H1 (cell line): ENCODE results near the gene GALNT11. TPM values are rescaled to one million over a fixed set of nuclear protein-coding genes. Genes with fewer than 3 reads are reported as not detected.

Experiments used
- CTCF ChIA-PET: fragments of 300-600 bp; sonication (Branson Sonifier 250); formaldehyde crosslinking; loops from one replicate; lab custom pipeline; 2021; ENCODE audit not compliant: partially characterized antibody; lab: Charles Lee
- POLR2A ChIA-PET: fragments of 300-600 bp; sonication (Branson Sonifier 250); formaldehyde crosslinking; loops from one replicate; lab custom pipeline; 2021; ENCODE audit warnings: inconsistent platforms; ENCODE audit not compliant: partially characterized antibody; lab: Charles Lee
- DNase-seq, 2 experiments: peaks; one replicate each; pipeline versions ENCODE4 v3.0.0 to v3.0.0-alpha.2; 2010 to 2022; ENCODE audit warnings: low spot score in 2 of 2, low read depth in 1 of 2, mixed read lengths in 1 of 2
- FAIRE-seq: peaks from 2 replicates; lab custom pipeline; 2011; peaks lifted over from hg19 to GRCh38; lab: Jason Lieb, UNC
- H2AFZ ChIP-seq: 2 replicates; pipeline ENCODE4 v1.8.1; 2012; ENCODE audit warnings: low read length, inconsistent platforms
- H2AK5ac ChIP-seq: 2 replicates; pipeline ENCODE4 v1.6.1; 2013; ENCODE audit warnings: low read depth, low read length
- H2BK120ac ChIP-seq: replicated peaks from 2 replicates; pipeline ENCODE3; 2013; ENCODE audit warnings: low read depth, low read length, inconsistent platforms
- H2BK12ac ChIP-seq: 2 replicates; pipeline ENCODE4 v1.6.1; 2013; ENCODE audit warnings: low read depth, low read length
- H2BK15ac ChIP-seq: 2 replicates; pipeline ENCODE4 v1.6.1; 2013; ENCODE audit warnings: low read length
- H2BK20ac ChIP-seq: 2 replicates; pipeline ENCODE4 v1.6.1; 2013; ENCODE audit warnings: low read length
- H2BK5ac ChIP-seq: 2 replicates; pipeline ENCODE4 v1.6.1; 2013; ENCODE audit warnings: low read depth, low read length
- H3K14ac ChIP-seq: 2 replicates; pipeline ENCODE4 v1.6.1; 2013; ENCODE audit warnings: inconsistent platforms; ENCODE audit not compliant: insufficient read length
- H3K18ac ChIP-seq: 2 replicates; pipeline ENCODE4 v1.6.1; 2013; ENCODE audit warnings: low read length; ENCODE audit errors: extremely low read depth
- H3K23ac ChIP-seq: 2 replicates; pipeline ENCODE4 v1.6.1; 2013; ENCODE audit warnings: inconsistent platforms; ENCODE audit not compliant: insufficient read length
- H3K23me2 ChIP-seq: 2 replicates; pipeline ENCODE4 v1.6.1; 2013; ENCODE audit warnings: low read depth, low read length
- H3K27ac ChIP-seq: 2 replicates; pipeline ENCODE4 v1.6.1; 2011; ENCODE audit warnings: low read depth, low read length, inconsistent platforms
- H3K27me3 ChIP-seq, 4 experiments: replicated peaks in 1 of 4; 1 replicate in 1 of 4; 2 replicates in 3 of 4; pipeline versions ENCODE4 v1.6.1 to v1.8.1; 2011 to 2013; ENCODE audit warnings: low read length in 3 of 4, mild to moderate bottlenecking in 3 of 4, inconsistent platforms in 2 of 4, mixed read lengths in 2 of 4, moderate library complexity in 1 of 4; ENCODE audit not compliant: control insufficient read depth in 3 of 4, insufficient read depth in 3 of 4; ENCODE audit errors: extremely low read depth in 1 of 4
- H3K36me3 ChIP-seq, 4 experiments: 2 replicates each; pipeline versions ENCODE4 v1.6.1 to v1.8.1; 2011 to 2013; ENCODE audit warnings: mild to moderate bottlenecking in 4 of 4, low read length in 3 of 4, moderate library complexity in 2 of 4, control low read depth in 1 of 4, inconsistent platforms in 1 of 4; ENCODE audit not compliant: insufficient read depth in 4 of 4, control insufficient read depth in 2 of 4
- H3K4ac ChIP-seq: replicated peaks from 2 replicates; pipeline ENCODE3; 2013; ENCODE audit warnings: low read length, low read depth, mixed read lengths, inconsistent platforms; ENCODE audit not compliant: insufficient read length
- H3K4me1 ChIP-seq, 4 experiments: replicated peaks in 1 of 4; 1 replicate in 1 of 4; 2 replicates in 3 of 4; pipeline versions ENCODE4 v1.6.1 to v1.8.1; 2011 to 2013; ENCODE audit warnings: low read length in 3 of 4, inconsistent platforms in 2 of 4, mixed read lengths in 1 of 4; ENCODE audit not compliant: insufficient read depth in 4 of 4, control insufficient read depth in 3 of 4
- H3K4me2 ChIP-seq, 2 experiments: 2 replicates each; pipeline versions ENCODE4 v1.6.1 to v1.8.1; 2011 to 2013; ENCODE audit warnings: low read depth in 2 of 2, low read length in 2 of 2, control low read depth in 1 of 2, inconsistent platforms in 1 of 2, mild to moderate bottlenecking in 1 of 2; ENCODE audit not compliant: insufficient read depth in 1 of 2
- H3K4me3 ChIP-seq, 4 experiments: fragments of 200-600, 300-600 bp in 1 of 4; sonication (generic), shearing (Covaris generic), sonication (Bioruptor Twin) in 1 of 4; 2 replicates each; pipeline versions ENCODE4 v1.5.1 to v1.8.1; 2011 to 2016; ENCODE audit warnings: low read length in 4 of 4, low read depth in 3 of 4, control low read depth in 2 of 4, inconsistent platforms in 2 of 4, mild to moderate bottlenecking in 2 of 4, mixed read lengths in 1 of 4, moderate library complexity in 1 of 4; ENCODE audit not compliant: insufficient read depth in 2 of 4; ENCODE audit errors: extremely low read depth in 1 of 4
- H3K56ac ChIP-seq: replicated peaks from 2 replicates; pipeline ENCODE3; 2013; ENCODE audit warnings: low read depth, mild to moderate bottlenecking, mixed read lengths, low read length, inconsistent platforms; ENCODE audit not compliant: insufficient read length
- H3K79me1 ChIP-seq: 2 replicates; pipeline ENCODE4 v1.6.1; 2013; ENCODE audit warnings: low read depth, low read length, control low read depth
- H3K79me2 ChIP-seq, 2 experiments: 2 replicates each; pipeline versions ENCODE4 v1.6.1 to v1.8.1; 2012 to 2013; ENCODE audit warnings: low read length in 2 of 2, mild to moderate bottlenecking in 2 of 2, inconsistent platforms in 1 of 2; ENCODE audit not compliant: insufficient read depth in 2 of 2, control insufficient read depth in 1 of 2
- H3K9ac ChIP-seq, 4 experiments: replicated peaks in 1 of 4; 1 replicate in 1 of 4; 2 replicates in 3 of 4; pipeline versions ENCODE4 v1.6.1 to v1.8.1; 2011 to 2013; ENCODE audit warnings: low read depth in 3 of 4, low read length in 3 of 4, control low read depth in 2 of 4, mild to moderate bottlenecking in 2 of 4, moderate library complexity in 2 of 4, inconsistent platforms in 1 of 4; ENCODE audit errors: extremely low read depth in 1 of 4
- H3K9me3 ChIP-seq, 2 experiments: 2 replicates each; pipeline versions ENCODE4 v1.6.1 to v1.8.1; 2012 to 2013; ENCODE audit warnings: mild to moderate bottlenecking in 2 of 2, moderate library complexity in 2 of 2, control low read depth in 1 of 2, inconsistent platforms in 1 of 2, low read depth in 1 of 2, low read length in 1 of 2, mixed read lengths in 1 of 2; ENCODE audit not compliant: insufficient read depth in 2 of 2
- H4K20me1 ChIP-seq, 2 experiments: replicated peaks in 1 of 2; 2 replicates each; pipeline versions ENCODE3 to v1.8.1; 2011 to 2013; ENCODE audit warnings: inconsistent platforms in 2 of 2, low read length in 2 of 2, mild to moderate bottlenecking in 1 of 2; ENCODE audit not compliant: insufficient read depth in 2 of 2, control insufficient read depth in 1 of 2
- H4K5ac ChIP-seq: 2 replicates; pipeline ENCODE4 v1.6.1; 2013; ENCODE audit warnings: low read length, low read depth, mixed read lengths, inconsistent platforms; ENCODE audit not compliant: insufficient read length
- H4K8ac ChIP-seq: 2 replicates; pipeline ENCODE4 v1.8.0; 2013; ENCODE audit warnings: mild to moderate bottlenecking, moderate library complexity, low read length, inconsistent platforms; ENCODE audit not compliant: insufficient read depth; ENCODE audit errors: extremely low read depth
- H4K91ac ChIP-seq: replicated peaks from 2 replicates; pipeline ENCODE3; 2013; ENCODE audit warnings: low read length, mixed read lengths, inconsistent platforms; ENCODE audit not compliant: insufficient read length
- BACH1 ChIP-seq: IDR thresholded peaks from 2 replicates; pipeline ENCODE4 v1.6.1; 2012; ENCODE audit warnings: low read length, improper control_type of control experiment
- CREB1 ChIP-seq: IDR thresholded peaks from 2 replicates; pipeline ENCODE4 v1.6.1; 2012; ENCODE audit warnings: inconsistent platforms
- GABPA ChIP-seq: IDR thresholded peaks from 2 replicates; pipeline ENCODE4 v1.6.1; 2011; ENCODE audit warnings: mild to moderate bottlenecking, low read length, moderate library complexity, borderline replicate concordance; ENCODE audit not compliant: insufficient read depth
- HDAC2 ChIP-seq, 2 experiments: fragments of 300-600 bp in 1 of 2; sonication (generic) in 1 of 2; IDR thresholded peaks; 2 replicates each; pipeline ENCODE4 v1.6.1; 2011 to 2012; ENCODE audit warnings: low read depth in 2 of 2, low read length in 2 of 2, mild to moderate bottlenecking in 2 of 2, moderate library complexity in 2 of 2, borderline replicate concordance in 1 of 2, inconsistent platforms in 1 of 2
- TAF1 ChIP-seq: IDR thresholded peaks from 2 replicates; pipeline ENCODE4 v1.6.1; 2011; ENCODE audit warnings: mild to moderate bottlenecking, low read depth, low read length
- TEAD4 ChIP-seq: IDR thresholded peaks from 2 replicates; pipeline ENCODE4 v1.6.1; 2012; ENCODE audit warnings: low read depth, low read length, inconsistent platforms, mixed read lengths
- WGBS, 2 experiments: shearing (Covaris generic) in 1 of 2; methylation state at CpG; one replicate each; pipeline versions ENCODE4 v1.1.6 to v1.1.7; 2013 to 2015; ENCODE audit warnings: low lambda C conversion rate in 2 of 2, mixed read lengths in 2 of 2, inconsistent platforms in 1 of 2, low coverage in 1 of 2, missing lambda C conversion rate in 1 of 2; ENCODE audit not compliant: insufficient replicate concordance in 2 of 2, insufficient coverage in 1 of 2, insufficient read length in 1 of 2; ENCODE audit errors: extremely low coverage in 1 of 2, missing lambda C conversion rate in 1 of 2; 5-methylcytosine and 5-hydroxymethylcytosine counted together
- polyA plus RNA-seq, 7 experiments: library from polyadenylated mRNA; depleted of rRNA in 3 of 7; stranded (reverse) in 5 of 7; unstranded in 2 of 7; fragments of >200 nt in 5 of 7; fragments of 200-250 nt in 2 of 7; gene quantifications; 1 replicate in 5 of 7; 2 replicates in 1 of 7; 4 replicates in 1 of 7; pipeline versions ENCODE4 v1.2.1 to v1.2.3, GENCODE V29; 2011 to 2013; ENCODE audit warnings: missing spikeins in 2 of 7, mixed read lengths in 2 of 7
- total RNA-seq: library from RNA; stranded (reverse); fragmentation: NEBNext Ultra II Directional; extraction: Animal tissue kit (Norgen Biotek cat#: 25700); gene quantifications from 2 replicates; pipeline ENCODE4 v1.2.1, GENCODE V29; 2021

GALNT11 gene
- total and polyA plus RNA-seq, 2 of the 8 experiments (the other 6 are each of a cell fraction or from before 2014, with no cell fraction given) = 20.5 to 23.2 TPM

GRCh38 chr7:152126741-152127140, 101.3 kb downstream of the GALNT11 start:
- ChIA-PET POLR2A (interaction anchor here (0.7 kb wide), 1 partner anchor 259 kb away, joined by 3 read pairs; no protein-coding TSS in a partner anchor), CTCF (interaction anchor here (1.1 to 1.5 kb wide), 3 partner anchors 16 to 51 kb away, joined by 4 read pairs; no protein-coding TSS in a partner anchor)
- Histone ChIP-seq H4K91ac (no peak overlapping the region), H3K79me1 (no peaks in the 10 kb centered on the region), H2BK15ac (no peak overlapping the region), H3K14ac (no peak overlapping the region), H2AFZ (no peak overlapping the region), H3K27me3 (no peaks in the 10 kb centered on the region), H4K20me1 (peaks cover 0 to 3% of the 10 kb centered on the region in 2 experiments), H3K4ac (no peak overlapping the region), H2BK120ac (no peak overlapping the region), H2BK12ac (no peak overlapping the region), H4K5ac (no peak overlapping the region), H3K27ac (no peak overlapping the region), H3K23me2 (no peaks in the 10 kb centered on the region), H3K36me3 (peaks cover 2 to 32% (median 18%) of the 10 kb centered on the region in 4 experiments; a peak in 7 of 8 replicates), H2BK5ac (no peak overlapping the region), H3K9ac (no peak overlapping the region), H4K8ac (no peak overlapping the region), H3K4me3 (no peak overlapping the region), H3K23ac (no peak overlapping the region), H2BK20ac (no peak overlapping the region), H3K4me1 (no peaks in the 10 kb centered on the region; a peak in 1 of 7 replicates), H2AK5ac (no peak overlapping the region), H3K79me2 (no peaks in the 10 kb centered on the region), H3K56ac (no peak overlapping the region), H3K4me2 (no peak overlapping the region), H3K18ac (no peak overlapping the region), H3K9me3 (peaks cover 0 to 23% of the 10 kb centered on the region in 2 experiments; a peak in 2 of 4 replicates)
- TF ChIP-seq GABPA (no peak), CREB1 (no peak), TEAD4 (no peak), TAF1 (no peak), BACH1 (no peak), HDAC2 (IDR thresholded peaks at IDR 0.05; ENCODE audit: borderline replicate concordance in 1 of 2, low read depth in 2 of 2, low read length in 2 of 2) (no peak)
- DNase-seq = no peak
- no peak for FAIRE-seq
- 80% methylated on average over 7 of the region's 7 CpGs; no CpG with 5 or more reads in 1 of the 2 experiments for WGBS, 2 experiments
